HG02678 (cell line): ENCODE data around the gene SRSF12.

Experiments
- ATAC-seq: cut with Tn5 transposase; IDR thresholded peaks from one replicate; pipeline ENCODE4 v1.9.1; 2021; ENCODE audit warnings: mild to moderate bottlenecking, moderate library complexity; ENCODE audit not compliant: unreplicated experiment

SRSF12 gene

DNA sequence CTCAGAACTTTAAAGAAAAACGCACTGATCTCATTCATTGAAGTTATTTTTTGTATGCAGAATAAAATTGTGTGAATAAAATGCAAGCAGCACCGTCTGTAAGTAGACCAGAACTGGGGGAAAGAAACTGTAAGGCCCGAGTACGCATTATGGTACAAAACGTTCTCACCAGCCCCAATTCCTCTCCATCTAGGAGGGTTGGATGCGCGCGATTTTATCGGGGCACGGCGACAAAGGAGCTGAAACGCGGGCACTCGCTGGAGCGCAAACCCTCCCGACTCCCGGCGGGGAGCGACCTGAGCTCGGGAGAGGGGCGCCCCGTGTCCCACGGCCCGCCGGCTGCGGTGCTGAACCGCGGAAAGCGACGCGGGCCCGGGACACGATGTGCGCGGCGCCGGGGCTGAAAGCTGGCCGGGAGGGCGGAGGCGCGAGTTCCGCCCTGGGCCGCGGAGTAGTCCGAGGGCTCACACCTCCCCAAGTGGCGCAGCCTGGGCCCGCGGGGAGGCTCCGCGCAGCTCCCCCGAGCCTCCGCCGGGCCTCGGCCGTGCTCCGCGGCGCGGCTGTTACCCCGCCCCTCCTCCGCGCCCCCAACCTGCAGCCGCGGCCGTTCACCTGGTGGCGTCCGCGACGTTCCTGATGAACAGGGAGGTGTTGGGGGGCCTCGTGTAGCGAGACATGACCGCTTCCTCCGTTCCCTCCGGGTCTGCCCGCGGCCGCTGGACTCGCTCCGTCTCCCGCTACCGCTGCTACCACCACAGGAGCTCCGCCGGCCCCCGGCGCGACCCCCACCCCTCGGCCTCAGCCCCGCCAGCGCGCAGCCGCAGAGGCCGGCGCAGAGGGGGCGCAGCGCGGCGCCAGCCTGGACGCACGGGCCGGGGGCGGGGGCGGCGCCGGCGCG is at the start of gene SRSF12:
Gene SRSF12 (minus strand): TSS at position 861 of the 898 bp plus-strand sequence. CDS start 184 bp downstream, at position 677.
- peak; percentile 72 for ATAC-seq

GRCh38 chr6:89162047-89162371 is 44.1 kb upstream of the SRSF12 start:
- ATAC-seq, result no peak

- no peak for ATAC-seq
Observed at GRCh38 chr6:89161326-89162046, 43.6 kb upstream of the SRSF12 start.

GRCh38 chr6:89160331-89161092 is 42.6 kb upstream of the SRSF12 start:
- no peak for ATAC-seq

GRCh38 chr6:89154131-89154530 is 36.3 kb upstream of the SRSF12 start:
- no peak for ATAC-seq

GRCh38 chr6:89148016-89148750 is 30.3 kb upstream of the SRSF12 start:
- ATAC-seq, result no peak

DNA sequence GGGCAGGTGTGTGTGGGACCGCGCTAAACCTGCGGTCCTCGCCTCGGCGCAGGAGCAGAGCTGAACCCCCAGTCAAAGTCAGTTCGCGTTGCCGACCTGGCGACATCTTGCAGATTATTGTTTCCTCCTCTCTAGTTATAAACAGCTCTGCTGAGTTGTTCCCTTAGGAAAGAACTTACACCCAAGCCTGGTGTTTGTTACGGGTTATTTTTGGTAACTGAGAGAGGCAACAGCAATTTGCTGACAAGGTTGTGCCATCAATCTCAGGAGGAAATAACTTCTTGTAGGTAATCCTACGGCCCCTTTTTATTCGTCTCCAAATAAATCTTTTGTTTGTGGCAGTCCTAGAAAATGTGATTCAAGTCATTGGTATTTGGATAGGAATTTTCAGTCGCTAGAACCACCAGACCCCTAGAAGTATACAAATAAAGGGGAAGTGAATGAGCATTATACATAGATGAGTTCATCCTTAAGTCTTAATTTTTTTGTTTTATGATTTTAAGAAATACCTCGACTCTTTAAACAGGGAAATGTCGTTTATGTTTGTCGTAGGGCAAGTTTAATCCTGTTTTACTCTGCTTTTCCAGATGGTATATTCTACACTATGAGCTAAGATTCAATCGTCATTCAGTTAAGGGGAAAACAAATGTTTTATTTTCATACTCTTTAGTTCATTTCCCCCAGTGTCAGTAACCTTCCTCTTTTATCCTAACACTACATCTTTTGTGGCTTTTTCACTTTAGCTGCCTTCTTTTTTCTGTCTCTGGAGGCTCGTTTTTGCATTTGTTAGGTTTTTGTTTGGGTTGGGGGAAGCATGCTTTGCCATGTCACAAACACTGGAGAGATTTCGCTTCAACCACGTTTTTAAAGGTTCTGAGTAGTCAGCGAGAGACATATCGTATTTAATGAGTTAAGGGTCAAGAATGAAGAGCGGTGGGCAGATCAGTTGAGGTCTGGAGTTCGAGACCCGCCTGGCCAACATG is 29.1 kb upstream of the SRSF12 start:
- no peak for ATAC-seq

DNA sequence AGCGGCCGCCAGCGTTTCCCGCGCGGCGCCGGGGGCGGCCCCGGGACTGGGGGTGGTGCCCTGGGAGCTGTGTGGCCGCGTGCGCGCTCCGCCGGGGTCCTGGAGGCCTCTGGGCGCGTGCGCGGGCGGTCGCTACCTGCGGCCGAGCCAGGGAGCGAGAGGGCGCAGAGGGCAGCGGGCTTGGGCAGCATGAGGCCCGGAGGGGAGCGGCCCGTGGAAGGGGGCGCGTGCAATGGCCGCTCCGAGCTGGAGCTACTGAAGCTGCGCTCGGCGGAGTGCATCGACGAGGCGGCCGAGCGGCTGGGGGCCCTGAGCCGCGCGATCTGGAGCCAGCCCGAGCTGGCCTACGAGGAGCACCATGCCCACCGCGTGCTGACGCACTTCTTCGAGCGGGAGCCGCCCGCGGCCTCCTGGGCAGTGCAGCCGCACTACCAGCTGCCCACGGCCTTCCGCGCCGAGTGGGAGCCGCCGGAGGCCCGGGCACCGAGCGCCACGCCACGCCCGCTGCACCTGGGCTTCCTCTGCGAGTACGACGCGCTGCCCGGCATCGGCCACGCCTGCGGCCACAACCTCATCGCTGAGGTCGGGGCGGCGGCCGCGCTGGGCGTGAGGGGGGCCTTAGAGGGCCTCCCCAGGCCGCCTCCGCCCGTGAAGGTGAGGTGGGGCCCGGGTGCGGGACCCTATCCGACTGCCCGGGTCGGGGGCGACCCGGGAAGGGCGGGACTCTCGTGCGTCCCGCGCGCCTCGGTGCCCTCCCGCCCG is 28.3 kb upstream of the SRSF12 start, which contains the start of gene PM20D2:
Gene PM20D2 (plus strand): TSS at position 100 of the 762 bp plus-strand sequence. CDS start 90 bp downstream, at position 190.
- ATAC-seq, result peak; percentile 80

DNA sequence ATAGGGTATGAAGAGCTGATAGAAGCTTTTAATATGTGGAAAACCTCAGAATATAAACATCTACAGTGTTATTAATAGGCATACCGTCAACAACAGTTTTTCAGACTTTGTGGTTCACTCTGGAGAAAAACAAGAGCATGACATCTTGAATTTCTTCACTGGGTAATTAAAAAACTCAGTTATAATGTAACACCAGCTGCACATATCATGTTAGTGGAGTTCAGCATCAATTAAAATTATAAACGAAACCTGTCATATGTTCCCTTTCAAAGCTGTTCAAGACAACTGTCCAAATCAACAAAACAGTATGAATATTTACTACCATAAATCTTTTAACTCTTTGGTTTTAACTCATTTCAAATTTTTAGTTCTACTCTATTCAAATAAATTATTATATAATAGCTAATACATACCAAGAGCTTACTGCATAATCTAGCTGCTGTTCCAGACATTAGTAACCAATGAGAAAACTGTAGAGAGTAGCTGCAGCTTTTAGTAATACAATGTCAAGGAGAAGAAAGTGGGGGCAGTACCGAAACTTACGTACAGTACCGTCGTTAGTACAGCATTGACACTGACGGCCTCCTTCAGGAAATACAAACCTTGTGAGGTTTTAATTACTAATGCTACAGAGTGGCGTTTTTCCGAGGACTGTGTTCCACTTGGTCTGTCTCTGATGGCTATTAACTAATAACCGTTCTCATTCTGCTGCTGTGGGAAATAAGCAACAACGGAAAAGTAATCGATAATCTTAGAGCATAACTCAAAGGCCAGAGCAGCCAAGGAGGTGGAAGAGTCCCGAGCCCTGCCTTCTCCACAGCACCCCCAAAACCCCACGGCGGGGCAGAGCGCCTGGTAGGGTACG is 27.5 kb upstream of the SRSF12 start:
- peak; percentile 56 for ATAC-seq

DNA sequence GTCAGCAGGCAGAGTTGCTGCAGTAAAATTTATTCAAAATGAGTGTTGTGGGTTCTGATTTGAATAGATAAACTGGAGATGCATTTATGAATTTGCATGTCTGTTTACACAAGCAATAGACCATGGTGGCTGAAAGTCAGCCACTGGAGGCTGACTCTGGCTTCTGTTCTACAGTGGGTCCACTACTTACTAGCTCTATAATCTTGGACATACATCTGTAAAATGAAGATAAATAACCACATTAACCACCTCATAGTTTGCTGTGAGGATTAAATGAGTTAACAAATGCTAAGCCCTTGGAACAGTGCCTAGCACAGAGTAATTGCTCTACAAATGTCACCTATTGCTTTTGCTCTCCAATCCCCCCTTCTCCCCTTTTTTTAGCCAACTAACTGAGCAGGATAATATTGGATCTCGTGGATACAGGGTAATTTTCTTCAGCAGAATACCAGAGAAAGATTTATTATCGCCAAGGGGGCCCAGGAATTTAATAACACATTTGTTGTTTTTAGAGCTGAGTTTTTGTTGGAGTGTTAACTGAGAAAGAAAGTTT is 26.6 kb upstream of the SRSF12 start:
- ATAC-seq, result peak; percentile 30

- no peak for ATAC-seq
Observed at GRCh38 chr6:89140347-89141156, 22.7 kb upstream of the SRSF12 start.

GRCh38 chr6:89139509-89140346 is 21.9 kb upstream of the SRSF12 start:
- ATAC-seq, result no peak

DNA sequence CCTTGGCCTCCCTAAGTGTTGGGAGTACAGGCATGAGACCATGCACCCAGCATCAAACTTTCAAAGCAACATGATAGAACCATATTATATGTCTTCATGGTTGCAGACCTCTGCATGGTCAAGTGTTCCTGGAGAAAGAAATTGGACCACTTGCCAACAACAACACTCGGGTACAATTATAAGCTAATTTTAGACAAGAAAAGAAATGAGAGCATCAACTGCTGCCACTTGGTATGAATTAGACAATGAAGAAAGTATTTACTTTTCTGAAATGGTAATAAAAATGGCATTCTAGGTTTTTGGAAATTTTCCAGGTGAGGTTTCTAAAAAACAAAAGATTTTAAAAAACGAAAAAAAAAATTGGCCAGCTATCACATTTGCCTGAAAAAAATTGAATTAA is 20.3 kb upstream of the SRSF12 start:
- no peak for ATAC-seq

DNA sequence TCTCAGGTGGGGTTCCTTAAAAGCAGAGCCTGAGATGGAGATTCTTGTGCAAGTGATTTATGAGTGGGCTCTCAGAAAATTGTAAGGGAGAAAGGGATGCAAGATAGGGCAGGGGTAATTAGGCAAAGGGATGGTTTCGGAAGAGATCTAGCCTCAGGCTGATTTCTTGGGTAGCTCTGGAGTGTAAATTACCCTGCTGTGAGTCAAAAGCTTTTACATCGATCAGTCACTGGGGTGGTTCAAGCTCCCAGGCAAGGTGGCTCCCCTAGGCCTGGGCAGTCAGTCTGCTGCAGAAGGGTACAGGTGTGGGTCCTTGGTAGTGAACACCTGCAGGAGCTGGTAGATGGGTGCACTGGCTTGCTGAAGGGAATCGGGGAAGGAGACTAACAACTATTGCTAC is 16.9 kb upstream of the SRSF12 start:
- no peak for ATAC-seq

GRCh38 chr6:89133981-89134380 is 16.1 kb upstream of the SRSF12 start:
- no peak for ATAC-seq

DNA sequence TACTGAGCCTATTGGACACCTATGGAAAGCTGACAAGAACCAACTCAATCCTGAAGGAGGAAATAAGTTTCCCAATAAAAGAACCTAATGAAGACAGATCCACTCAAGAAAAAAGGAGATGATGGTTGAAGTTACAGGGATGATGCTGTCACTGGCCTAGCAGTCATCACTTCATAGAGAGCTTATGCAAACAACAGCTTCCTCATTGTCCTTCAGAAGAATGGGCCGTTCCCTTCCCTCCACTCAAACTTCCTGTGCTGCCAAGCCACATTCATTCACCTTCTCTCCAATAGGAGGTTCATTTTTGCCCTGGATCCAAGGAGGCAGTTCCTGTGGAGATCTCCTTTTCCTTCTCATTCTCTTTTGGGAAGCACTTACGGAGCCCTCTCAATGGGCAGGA is 14.2 kb upstream of the SRSF12 start:
- ATAC-seq, result no peak
